ENCODE results near the gene AFAP1. TPM values are rescaled to one million over a fixed set of nuclear protein-coding genes. Genes with fewer than 3 reads are reported as not detected.

Gene AFAP1
- polyA plus RNA-seq, 3 donors, result 22.6 to 32.7 (median 25.7) TPM

DNA sequence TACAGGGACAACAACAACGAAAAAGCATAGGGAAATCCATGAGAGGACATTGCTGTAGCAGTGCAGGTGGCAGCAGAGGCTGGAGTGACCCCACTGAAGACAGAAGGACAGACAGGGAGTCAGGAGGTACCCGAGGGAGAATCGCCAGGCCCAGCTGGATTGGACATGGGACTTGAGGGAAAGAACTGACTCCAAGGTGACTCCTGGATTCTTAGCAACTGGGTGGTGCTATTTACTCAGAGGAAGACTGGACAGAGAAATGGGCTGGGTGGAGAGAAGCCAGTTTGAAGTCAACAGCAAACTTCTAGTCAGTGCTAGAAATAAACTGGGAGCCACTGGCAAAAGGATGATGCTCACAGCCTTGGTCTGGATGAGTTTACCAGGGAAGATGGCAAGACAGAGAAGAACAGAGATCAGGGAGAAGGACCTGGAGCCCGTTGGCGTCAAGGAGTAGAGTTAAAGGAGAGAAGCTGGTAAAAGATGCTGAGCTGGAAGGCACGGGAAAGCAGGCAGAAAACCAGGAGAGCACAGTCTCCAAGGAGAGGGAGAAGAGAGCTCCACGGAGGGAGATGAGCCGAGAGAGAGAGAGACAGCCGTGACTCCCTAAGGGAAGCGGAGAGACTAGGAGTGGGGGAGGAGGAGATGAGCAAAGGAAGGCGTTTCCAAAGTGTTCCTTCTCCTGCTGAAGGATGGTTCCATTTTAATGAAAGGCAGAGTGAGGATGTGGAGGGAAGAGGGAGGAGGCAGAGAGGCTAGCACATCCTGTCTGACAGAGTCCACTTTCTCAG lies 119.4 kb downstream of the AFAP1 start:
- DNase-seq (ENCODE audit: extremely low read depth in 1 of 11, low read depth in 9 of 11, low spot score in 4 of 11), result no peak

DNA sequence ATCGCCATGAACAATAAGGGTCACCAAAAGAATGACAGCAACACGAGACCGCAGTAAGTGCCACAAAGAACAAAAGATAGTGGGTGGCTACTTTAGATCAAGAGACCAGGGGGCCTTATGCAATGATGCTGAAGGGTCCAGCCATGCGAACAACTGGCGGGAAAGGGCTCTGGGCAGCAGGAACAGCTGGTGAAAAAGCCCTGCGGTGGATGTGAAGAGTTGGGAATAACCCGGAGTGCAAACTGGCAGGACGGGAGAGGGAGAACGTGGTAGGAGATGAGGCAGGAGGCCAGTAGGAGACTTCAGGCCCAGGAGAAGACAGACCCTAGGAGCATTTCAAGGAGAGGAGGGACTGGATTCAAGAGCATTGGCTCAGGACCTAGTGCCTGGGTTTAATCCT lies 120.2 kb downstream of the AFAP1 start:
- DNase-seq (ENCODE audit: extremely low read depth in 1 of 11, low read depth in 9 of 11, low spot score in 4 of 11), result no peak

GRCh38 chr4:7818399-7818911 lies 121.2 kb downstream of the AFAP1 start:
- DNase-seq (ENCODE audit: extremely low read depth in 1 of 11, low read depth in 9 of 11, low spot score in 4 of 11), result no peak

DNA sequence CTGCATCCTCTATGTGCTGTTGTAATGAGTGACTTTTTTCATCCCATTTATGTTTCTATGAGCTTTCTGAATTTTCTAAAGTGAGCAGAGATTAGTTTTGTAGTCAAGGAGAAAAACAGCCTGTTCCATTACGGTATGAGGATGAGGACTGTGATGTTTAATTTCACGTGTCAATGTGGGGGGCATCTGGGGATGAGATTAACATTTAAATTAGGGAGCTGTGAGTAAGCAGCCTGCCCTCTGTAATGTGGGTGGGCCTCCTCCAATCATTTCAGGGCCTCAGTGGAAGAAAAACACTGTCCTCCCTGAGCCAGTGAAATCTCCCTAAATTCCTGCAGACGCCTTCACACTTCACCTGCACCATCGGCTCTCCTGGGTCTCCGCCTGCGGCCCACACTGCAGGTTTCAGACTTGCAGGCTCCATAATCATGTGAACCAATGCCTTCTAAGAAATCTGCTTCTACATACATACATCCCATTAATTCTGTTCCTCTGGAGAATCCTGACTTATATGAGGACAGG lies 121.7 kb downstream of the AFAP1 start:
- no peak for DNase-seq (ENCODE audit: extremely low read depth in 1 of 11, low read depth in 9 of 11, low spot score in 4 of 11)

DNA sequence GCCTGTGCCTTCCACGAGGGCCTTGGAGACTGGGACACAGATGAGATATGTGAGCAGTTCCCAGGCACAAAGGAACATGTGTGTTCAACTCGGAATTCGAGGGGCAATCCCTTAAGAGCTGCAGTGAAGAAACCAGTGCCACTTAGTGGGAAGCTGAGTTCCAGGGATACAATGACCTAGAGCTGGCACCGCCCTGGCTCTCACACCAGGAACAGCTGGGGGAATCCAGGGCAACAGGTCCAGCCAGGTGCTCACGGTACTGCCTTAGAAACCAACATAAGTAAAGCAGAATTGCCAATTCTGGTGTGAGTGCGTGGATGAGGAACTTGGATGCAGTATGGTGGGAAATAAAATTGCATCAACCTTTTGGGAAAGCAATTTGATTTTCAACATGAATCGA lies 122.9 kb downstream of the AFAP1 start:
- DNase-seq (ENCODE audit: extremely low read depth in 1 of 11, low read depth in 9 of 11, low spot score in 4 of 11), result no peak

DNA sequence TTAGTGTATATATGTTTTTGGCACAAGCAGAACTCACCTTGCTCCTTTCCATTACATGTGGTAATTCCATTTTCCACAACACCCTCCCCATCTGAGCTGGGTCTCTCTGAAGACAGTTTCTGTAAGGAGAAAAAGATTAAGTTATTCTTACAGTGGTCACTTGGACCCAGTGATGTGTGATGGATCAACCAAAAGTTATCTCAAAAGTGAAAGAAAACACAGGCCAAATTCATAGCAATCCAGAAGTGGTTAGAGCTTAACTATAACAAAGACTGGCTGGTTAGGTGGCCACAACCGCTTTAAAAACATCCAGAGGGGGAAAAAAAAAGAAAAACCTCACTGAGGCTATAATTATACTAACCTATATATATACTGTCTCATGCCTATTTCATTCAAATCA lies 123.7 kb downstream of the AFAP1 start:
- DNase-seq (ENCODE audit: extremely low read depth in 1 of 11, low read depth in 9 of 11, low spot score in 4 of 11), result no peak

- no peak for DNase-seq (ENCODE audit: extremely low read depth in 1 of 11, low read depth in 9 of 11, low spot score in 4 of 11)
Observed at GRCh38 chr4:7815562-7815961, 124.1 kb downstream of the AFAP1 start.

- no peak for DNase-seq (ENCODE audit: extremely low read depth in 1 of 11, low read depth in 9 of 11, low spot score in 4 of 11)
Observed at GRCh38 chr4:7814451-7814850, 125.2 kb downstream of the AFAP1 start.

DNA sequence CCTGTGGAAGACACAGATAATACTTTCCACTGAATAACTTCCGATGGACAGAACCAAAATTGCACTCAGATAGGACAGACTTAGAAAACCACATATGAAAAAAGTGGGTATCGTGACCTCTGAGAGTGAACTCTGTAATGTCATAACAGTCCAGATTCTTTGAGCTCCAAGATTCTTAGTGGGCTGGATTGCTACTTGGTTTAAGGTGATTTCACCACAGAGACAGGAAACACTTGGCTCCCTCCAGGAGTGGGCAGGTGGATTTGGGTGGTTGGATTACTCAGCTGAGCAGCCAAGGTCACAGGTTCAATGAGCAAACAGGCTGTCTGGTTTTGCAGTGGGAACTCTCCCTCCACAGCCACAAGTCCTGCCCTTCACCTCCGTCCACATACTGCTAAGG lies 126.0 kb downstream of the AFAP1 start:
- no peak for DNase-seq (ENCODE audit: extremely low read depth in 1 of 11, low read depth in 9 of 11, low spot score in 4 of 11)

DNA sequence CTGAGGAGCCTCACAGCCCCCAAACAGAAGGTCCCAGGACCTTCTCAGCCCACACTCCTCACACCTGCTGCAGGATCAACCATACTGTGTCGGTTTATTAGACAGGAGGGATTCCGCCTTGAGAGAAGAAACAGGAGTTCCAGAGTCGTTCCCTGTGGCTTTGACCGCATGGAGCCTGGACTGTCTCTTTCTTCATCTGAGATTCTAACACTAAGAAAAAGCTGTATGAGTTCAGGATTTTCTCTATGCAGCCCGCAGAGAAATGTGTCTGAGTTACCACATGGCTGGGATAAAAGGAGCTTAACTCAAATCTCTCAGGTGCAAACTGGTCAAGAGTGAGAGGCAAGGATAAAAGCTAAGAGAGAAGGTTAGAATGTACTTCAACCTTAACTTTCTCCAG lies 126.7 kb downstream of the AFAP1 start:
- DNase-seq (ENCODE audit: extremely low read depth in 1 of 11, low read depth in 9 of 11, low spot score in 4 of 11), result no peak

GRCh38 chr4:7812231-7812857 lies 127.3 kb downstream of the AFAP1 start:
- DNase-seq (ENCODE audit: extremely low read depth in 1 of 11, low read depth in 9 of 11, low spot score in 4 of 11), result no peak

DNA sequence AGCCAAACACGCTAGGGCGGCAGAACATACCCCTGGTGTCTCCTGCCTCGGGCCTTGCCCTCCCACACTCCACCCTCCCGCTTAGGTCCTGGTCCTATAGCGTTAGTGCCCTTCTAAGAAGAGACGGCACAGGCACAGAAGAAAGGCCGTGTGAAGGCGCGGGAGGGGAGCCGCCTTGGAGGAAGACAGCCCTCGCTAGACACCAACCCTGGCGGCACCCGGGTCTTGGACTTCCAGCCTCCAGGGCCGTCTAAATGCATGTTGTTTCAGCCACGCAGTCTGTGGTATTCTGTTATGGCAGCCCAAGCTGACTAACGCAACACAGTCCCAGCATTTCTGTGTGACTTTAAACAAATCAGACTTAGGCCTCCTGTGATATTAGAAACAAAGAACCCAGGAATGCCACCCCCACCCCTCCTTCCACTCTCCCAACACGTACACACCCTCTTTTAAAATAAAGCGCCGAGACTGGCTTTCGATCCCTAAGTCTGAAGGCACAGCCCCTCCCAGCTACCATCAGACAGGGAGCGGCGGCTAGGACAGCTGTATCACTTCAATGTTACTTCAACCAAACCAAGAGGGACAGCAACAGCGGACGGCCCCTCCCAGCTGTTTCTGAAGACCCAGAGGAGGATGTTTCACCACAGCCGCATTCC lies 128.0 kb downstream of the AFAP1 start:
- peak in 6 of 11 donors; percentile 68 to 84 (median 78) for DNase-seq (ENCODE audit: extremely low read depth in 1 of 11, low read depth in 9 of 11, low spot score in 4 of 11)

- DNase-seq (ENCODE audit: extremely low read depth in 1 of 11, low read depth in 9 of 11, low spot score in 4 of 11), result no peak
Observed at GRCh38 chr4:7810783-7811535, 128.7 kb downstream of the AFAP1 start.

- no peak for DNase-seq (ENCODE audit: extremely low read depth in 1 of 11, low read depth in 9 of 11, low spot score in 4 of 11)
Observed at GRCh38 chr4:7808752-7809151, 130.9 kb downstream of the AFAP1 start.

GRCh38 chr4:7808181-7808580 lies 131.5 kb downstream of the AFAP1 start:
- DNase-seq (ENCODE audit: extremely low read depth in 1 of 11, low read depth in 9 of 11, low spot score in 4 of 11), result no peak

- no peak for DNase-seq (ENCODE audit: extremely low read depth in 1 of 11, low read depth in 9 of 11, low spot score in 4 of 11)
Observed at GRCh38 chr4:7807351-7807921, 132.2 kb downstream of the AFAP1 start.

GRCh38 chr4:7806338-7807090 lies 133.1 kb downstream of the AFAP1 start:
- peak in 9 of 11 donors; percentile 75 to 94 (median 86) for DNase-seq (ENCODE audit: extremely low read depth in 1 of 11, low read depth in 9 of 11, low spot score in 4 of 11)

Data from renal cortex interstitium (tissue), 11 donors.